Endodermal cell (in vitro differentiated cells): ENCODE measurements around the gene SELENOO. TPM values are rescaled to one million over a fixed set of nuclear protein-coding genes. Genes with fewer than 3 reads are reported as not detected.

Experiments used
- DNase-seq: peaks from one replicate; pipeline ENCODE4 v3.0.0-alpha.2; 2017
- H3K27ac ChIP-seq: 2 replicates; pipeline ENCODE4 v1.5.1; 2013; ENCODE audit warnings: mild to moderate bottlenecking, low read depth, low read length, moderate library complexity
- H3K27me3 ChIP-seq: 2 replicates; pipeline ENCODE4 v1.6.1; 2013; ENCODE audit warnings: mild to moderate bottlenecking, low read length, moderate library complexity; ENCODE audit not compliant: insufficient read depth, control insufficient read depth, poor library complexity, severe bottlenecking
- H3K36me3 ChIP-seq: 2 replicates; pipeline ENCODE4 v1.7.0; 2013; ENCODE audit warnings: mild to moderate bottlenecking, low read length, moderate library complexity; ENCODE audit not compliant: control insufficient read depth, insufficient read depth
- H3K4me1 ChIP-seq: one replicate; pipeline ENCODE4 v1.7.0; 2013; ENCODE audit warnings: low read length; ENCODE audit not compliant: control insufficient read depth, insufficient read depth
- H3K4me3 ChIP-seq: 2 replicates; pipeline ENCODE4 v1.5.1; 2013; ENCODE audit warnings: mild to moderate bottlenecking, low read length, moderate library complexity
- H3K9ac ChIP-seq: 2 replicates; pipeline ENCODE4 v1.6.1; 2013; ENCODE audit warnings: mild to moderate bottlenecking, low read length, moderate library complexity; ENCODE audit not compliant: poor library complexity, severe bottlenecking; ENCODE audit errors: extremely low read depth
- H3K9me3 ChIP-seq: 2 replicates; pipeline ENCODE4 v1.6.1; 2013; ENCODE audit warnings: mild to moderate bottlenecking, low read length, moderate library complexity; ENCODE audit not compliant: control insufficient read depth
- H3K27ac Mint-ChIP-seq: 2 replicates; pipeline ENCODE4 v1.8.0; 2020; ENCODE audit warnings: mixed read lengths
- H3K27me3 Mint-ChIP-seq: 2 replicates; pipeline ENCODE4 v1.8.0; 2021; ENCODE audit warnings: mild to moderate bottlenecking, mixed read lengths; ENCODE audit not compliant: insufficient read depth
- H3K36me3 Mint-ChIP-seq: 2 replicates; pipeline ENCODE4 v1.8.0; 2020; ENCODE audit warnings: low read depth, mixed read lengths
- H3K4me1 Mint-ChIP-seq: 2 replicates; pipeline ENCODE4 v1.8.0; 2020; ENCODE audit warnings: mixed read lengths
- H3K4me3 Mint-ChIP-seq: 2 replicates; pipeline ENCODE4 v1.8.0; 2020; ENCODE audit warnings: mild to moderate bottlenecking, moderate library complexity, mixed read lengths
- H3K9me3 Mint-ChIP-seq: 2 replicates; pipeline ENCODE4 v1.8.0; 2020; ENCODE audit warnings: mild to moderate bottlenecking, mixed read lengths
- CTCF ChIP-seq: fragments of 200-600 bp; sonication (generic); conservative IDR thresholded peaks from 2 replicates; pipeline ENCODE4 v1.5.0; 2021; ENCODE audit warnings: antibody characterized with exemption, mild to moderate bottlenecking
- WGBS, 2 experiments: methylation state at CpG; one replicate each; pipeline versions ENCODE4 v1.1.5 to v1.1.7; 2013; ENCODE audit warnings: missing lambda C conversion rate in 2 of 2, mixed read lengths in 1 of 2; ENCODE audit not compliant: insufficient coverage in 1 of 2, insufficient read length in 1 of 2; 5-methylcytosine and 5-hydroxymethylcytosine counted together
- total RNA-seq, 2 donors: library from RNA; stranded (reverse); fragmentation: NEBNext Ultra II Directional in 1 of 2; extraction: Animal tissue kit (Norgen Biotek cat#: 25700) in 1 of 2; gene quantifications; 2 replicates in 1 of 2; 3 replicates in 1 of 2; pipeline ENCODE4 v1.2.1, GENCODE V29; 2021

Gene SELENOO
- total RNA-seq, 2 donors from 2014 or later = 22.2 to 22.9 TPM

DNA sequence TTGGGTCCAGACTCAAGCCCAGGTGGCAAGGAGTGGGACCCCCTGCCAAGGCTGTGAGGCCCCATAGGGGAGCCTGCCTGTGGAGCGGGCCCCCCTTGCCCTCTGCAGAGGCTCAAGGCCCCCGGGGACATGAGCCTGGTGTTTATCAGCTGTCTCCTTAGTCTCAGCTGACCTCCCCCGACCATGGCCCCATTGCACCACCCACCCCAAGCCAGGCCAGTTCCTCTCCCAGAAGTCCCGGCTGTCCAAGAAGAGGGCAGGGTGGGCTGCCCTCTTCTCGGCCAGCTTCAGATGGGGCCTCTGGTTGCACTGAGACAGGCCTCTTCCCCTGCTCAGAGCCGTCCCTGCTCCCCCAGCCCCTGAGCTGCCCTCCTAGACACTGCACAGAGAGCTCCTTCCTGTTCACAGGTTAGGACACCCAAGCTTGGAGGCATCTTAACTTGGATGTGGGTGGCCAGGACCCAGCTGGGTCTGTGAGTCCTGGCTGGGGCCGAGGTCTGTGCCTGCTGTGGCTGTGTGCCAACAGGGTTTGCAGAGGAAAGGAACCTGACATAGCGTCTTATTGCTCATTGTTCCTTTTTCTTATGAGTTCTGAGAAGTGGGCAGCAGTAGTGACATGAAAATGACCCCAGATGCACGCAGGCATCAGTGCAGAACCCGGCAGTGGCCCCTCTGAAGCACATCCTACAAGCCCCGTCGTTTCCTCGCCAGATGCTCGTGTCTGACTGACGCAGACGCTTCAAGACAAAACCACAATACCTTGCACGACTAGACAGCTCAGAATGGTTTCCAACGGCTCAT is 9.7 kb upstream of the SELENOO start:
- Mint-ChIP-seq H3K4me1 (no peaks in the 10 kb centered on the region), H3K36me3 (peaks cover 7% of the 10 kb centered on the region), H3K27me3 (no peaks in the 10 kb centered on the region), H3K4me3 (peak overlapping the region; percentile 49), H3K27ac (peak overlapping the region; percentile 21), H3K9me3 (no peaks in the 10 kb centered on the region)
- DNase-seq = no peak
- no peak overlapping the region for H3K27ac ChIP-seq
- 95 to 97% methylated on average over 14 to 18 of the region's 18 CpGs for WGBS, 2 experiments
- H3K36me3 ChIP-seq = peaks cover 11% of the 10 kb centered on the region
- peaks cover 4% of the 10 kb centered on the region for H3K4me1 ChIP-seq
- H3K9ac ChIP-seq = no peak overlapping the region
- no peaks in the 10 kb centered on the region for H3K27me3 ChIP-seq
- no peaks in the 10 kb centered on the region for H3K9me3 ChIP-seq
- H3K4me3 ChIP-seq = no peak overlapping the region
- TF ChIP-seq CTCF = no peak

GRCh38 chr22:50192436-50193204 is 8.2 kb upstream of the SELENOO start:
- TF ChIP-seq CTCF = no peak
- Histone ChIP-seq H3K36me3 (peaks cover 11% of the 10 kb centered on the region), H3K9ac (no peak overlapping the region), H3K4me3 (no peak overlapping the region), H3K9me3 (no peaks in the 10 kb centered on the region), H3K27ac (no peak overlapping the region), H3K4me1 (no peaks in the 10 kb centered on the region), H3K27me3 (no peaks in the 10 kb centered on the region)
- peaks cover 5% of the 10 kb centered on the region for H3K36me3 Mint-ChIP-seq
- no peaks in the 10 kb centered on the region for H3K4me1 Mint-ChIP-seq
- H3K27ac Mint-ChIP-seq = peak overlapping the region; percentile 52
- 94 to 96% methylated on average over 22 to 25 of the region's 25 CpGs for WGBS, 2 experiments
- no peak for DNase-seq
- no peaks in the 10 kb centered on the region for H3K27me3 Mint-ChIP-seq
- no peaks in the 10 kb centered on the region for H3K9me3 Mint-ChIP-seq
- no peak overlapping the region for H3K4me3 Mint-ChIP-seq

DNA sequence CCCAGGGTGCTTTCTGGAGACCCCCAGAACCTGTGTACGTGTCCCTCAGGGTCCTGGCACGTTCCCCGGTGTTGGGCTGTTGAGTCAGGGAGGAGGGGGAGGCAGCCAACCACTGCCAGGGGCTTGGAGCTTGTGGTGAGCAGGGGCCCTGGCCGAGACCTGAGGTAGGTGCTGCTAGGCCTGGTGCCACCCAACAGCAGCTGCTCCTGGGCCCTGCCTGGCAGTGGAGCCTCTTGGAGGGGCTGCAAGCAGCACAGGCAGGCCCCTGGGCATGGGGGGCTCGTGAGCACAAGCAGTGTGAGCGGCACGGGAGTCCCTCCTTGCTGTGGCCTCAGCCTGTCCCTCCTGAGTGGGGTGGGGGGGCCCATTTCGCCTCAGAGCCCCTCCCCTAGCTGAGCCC is 7.2 kb upstream of the SELENOO start:
- Mint-ChIP-seq H3K4me1 (no peaks in the 10 kb centered on the region), H3K4me3 (no peak overlapping the region), H3K36me3 (peaks cover 5% of the 10 kb centered on the region), H3K27me3 (no peaks in the 10 kb centered on the region), H3K9me3 (no peaks in the 10 kb centered on the region), H3K27ac (no peak overlapping the region)
- Histone ChIP-seq H3K36me3 (peaks cover 10% of the 10 kb centered on the region), H3K27me3 (no peaks in the 10 kb centered on the region), H3K27ac (no peak overlapping the region), H3K4me3 (no peak overlapping the region), H3K9ac (no peak overlapping the region), H3K9me3 (no peaks in the 10 kb centered on the region), H3K4me1 (no peaks in the 10 kb centered on the region)
- no peak for TF ChIP-seq CTCF
- 95 to 100% methylated on average over 3 to 6 of the region's 8 CpGs for WGBS, 2 experiments
- no peak for DNase-seq
